NCI-H345 treated with DMSO at 0.1 percent for 48 hours (cell line): ENCODE data around the gene DOCK3.
"Not testable (repeated sequence)": the region's sequence is repeated elsewhere in the genome, so short reads cannot be mapped to it uniquely, and the experiment has no call there.

Experiments used
- DNase-seq: peaks from one replicate; lab custom pipeline; 2025; ENCODE audit not compliant: unreplicated experiment; lab: John Stamatoyannopoulos, UW

Gene DOCK3

DNA sequence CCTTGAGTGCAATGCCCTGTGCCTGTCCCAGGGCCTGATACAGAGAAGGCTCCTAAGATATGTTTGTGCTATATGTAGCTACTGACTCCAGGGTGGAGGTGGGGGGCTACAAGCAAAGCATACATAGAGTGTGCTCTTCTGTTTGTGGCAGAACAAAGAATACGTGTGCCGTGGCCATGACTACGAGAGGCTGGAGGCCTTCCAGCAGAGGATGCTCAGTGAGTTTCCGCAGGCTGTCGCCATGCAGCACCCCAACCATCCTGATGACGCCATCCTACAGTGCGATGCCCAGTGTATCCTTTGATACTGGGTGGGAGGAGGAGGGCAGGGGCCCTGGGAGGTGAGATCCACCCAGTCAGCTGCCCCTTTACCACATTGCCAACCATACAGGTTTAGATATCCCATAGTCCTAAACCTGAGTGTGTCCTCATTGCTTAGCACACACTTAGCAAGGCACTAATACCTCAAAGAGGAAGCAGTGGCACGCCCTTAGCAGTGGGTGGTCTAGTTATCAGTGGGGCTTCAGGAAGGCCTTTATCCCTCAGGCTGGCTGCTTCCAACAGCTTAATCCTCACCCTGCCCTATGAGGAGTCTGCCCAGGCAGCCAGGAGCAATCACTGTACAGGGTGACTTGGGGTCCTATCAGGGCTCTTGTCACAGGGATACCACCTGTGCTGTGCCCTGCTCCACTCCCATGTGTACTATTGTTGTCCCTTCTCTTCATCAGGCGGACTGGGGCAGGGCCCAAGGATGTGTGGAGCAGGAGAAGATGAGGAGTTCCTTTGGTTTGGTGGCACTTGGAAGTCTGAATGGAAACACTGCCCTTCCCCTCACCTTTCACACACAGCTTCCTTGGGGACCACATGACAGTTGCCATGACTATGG lies 680.2 kb downstream of the DOCK3 start:
- no peak for DNase-seq

DNA sequence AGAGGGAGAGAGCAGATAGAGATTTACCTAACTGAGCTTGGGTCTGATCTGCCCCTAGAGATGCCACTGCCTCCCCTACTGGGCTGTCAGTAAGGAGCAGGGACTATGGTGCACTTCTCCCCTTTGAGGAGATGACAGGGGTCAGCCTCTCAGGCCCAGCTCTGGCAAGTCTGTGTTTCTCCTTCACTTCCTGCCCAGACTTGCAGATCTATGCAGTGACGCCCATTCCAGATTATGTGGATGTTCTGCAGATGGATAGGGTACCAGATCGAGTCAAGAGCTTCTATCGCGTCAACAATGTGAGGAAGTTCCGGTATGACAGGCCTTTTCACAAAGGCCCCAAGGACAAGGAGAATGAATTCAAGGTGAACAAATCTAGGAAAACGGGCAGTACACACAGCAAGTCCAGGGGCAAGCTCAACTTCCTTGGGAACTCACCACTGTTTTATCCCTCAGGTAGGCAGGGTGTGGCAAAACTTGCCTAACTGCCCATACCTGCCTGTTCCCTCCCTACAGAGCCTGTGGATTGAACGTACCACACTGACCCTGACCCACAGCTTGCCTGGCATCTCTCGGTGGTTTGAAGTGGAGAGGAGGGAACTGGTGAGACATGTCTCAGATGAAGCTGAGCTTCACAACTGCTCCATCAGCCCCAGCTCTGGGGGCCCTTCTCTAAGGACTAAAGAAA lies 681.3 kb downstream of the DOCK3 start:
- no peak for DNase-seq

DNA sequence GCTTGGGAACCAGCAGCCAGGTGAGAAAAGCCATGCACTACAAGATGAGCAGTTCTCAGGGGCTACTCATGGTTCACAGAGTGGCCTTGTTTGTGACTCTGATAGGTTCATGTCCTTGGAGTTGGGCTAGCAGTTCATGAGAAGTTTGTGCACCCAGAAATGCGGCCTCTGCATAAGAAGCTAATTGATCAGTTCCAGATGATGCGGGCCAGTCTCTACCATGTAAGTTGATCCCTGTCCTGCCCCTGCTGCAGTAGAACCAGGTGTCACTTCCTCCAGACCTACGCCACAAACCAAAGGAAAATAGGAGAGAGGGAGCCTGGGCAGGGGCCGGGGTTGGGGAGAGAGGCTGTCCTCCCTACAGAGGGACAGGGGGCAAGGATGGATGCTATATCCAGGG lies 683.1 kb downstream of the DOCK3 start:
- no peak for DNase-seq

DNA sequence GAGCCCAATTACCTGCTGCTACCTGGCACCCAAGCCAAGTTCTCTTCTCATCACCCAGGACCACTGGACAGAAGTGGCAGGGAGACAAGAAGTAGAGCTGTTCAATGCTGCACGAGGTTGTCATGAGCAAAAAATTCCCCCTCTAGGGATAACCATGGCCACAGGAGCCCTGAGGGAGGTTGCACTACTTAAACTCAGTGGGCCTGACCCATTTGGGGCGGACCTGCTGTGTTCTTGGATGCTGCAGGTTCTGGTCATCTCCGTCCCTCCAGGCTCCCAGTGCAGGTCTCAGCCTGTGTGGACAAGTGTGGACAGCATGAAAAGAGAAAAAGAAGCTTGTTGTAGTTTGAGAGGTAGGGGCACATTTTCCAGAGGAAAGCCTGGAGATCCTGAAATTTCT lies 684.3 kb downstream of the DOCK3 start:
- DNase-seq = no peak

DNA sequence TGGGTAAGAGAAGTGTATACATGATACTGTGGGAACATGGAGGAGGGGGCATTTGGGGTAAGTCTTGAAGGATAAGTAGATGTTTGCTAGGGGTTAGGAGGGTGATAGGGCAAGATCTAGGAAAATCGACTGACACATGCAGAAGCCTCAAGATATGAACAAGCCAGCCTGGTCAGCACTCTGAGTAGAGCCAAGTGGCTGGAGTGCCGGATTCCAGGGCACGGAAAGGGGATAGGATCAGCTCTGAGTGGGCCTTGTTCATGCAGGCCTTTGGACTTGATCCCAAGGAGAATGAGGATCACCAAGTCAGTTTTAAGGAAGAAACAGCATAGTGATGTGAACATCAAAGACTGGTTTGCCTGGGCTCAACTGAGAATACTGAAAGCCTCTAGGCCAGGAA lies 686.1 kb downstream of the DOCK3 start:
- no peak for DNase-seq

DNA sequence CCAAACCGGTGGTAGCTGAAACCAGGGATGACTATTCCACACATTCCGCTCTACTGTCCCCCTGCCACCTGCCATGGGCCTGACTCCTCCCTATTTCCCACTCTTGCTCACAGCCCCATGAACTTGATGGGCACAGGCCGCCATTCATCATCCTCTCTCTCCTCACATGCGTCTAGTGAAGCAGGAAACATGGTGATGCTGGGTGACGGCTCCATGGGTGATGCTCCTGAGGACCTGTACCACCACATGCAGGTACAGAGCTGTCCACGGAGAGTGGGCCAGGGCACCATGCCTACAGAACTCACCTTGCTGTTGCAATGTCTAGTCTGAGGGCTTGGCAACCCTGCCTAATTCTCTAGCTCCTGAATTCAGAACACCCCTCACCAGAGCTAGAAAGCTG lies 687.0 kb downstream of the DOCK3 start:
- DNase-seq = no peak

DNA sequence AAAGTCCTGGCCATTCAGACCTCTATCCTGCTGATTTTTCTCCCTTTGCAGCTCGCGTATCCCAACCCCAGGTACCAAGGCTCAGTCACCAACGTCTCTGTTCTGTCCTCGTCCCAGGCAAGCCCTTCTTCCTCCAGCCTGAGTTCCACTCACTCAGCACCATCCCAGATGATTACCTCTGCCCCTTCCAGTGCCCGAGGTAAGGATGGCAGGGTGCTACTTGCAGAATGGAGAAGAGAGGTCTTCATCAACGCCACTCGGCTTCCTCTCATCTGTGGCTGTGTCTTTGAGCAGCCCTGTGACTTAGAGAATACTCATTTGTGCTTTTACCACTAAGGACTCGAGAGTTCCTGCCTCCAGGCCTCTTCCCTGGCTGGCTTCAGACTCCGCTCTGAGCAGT lies 687.7 kb downstream of the DOCK3 start:
- no peak for DNase-seq

DNA sequence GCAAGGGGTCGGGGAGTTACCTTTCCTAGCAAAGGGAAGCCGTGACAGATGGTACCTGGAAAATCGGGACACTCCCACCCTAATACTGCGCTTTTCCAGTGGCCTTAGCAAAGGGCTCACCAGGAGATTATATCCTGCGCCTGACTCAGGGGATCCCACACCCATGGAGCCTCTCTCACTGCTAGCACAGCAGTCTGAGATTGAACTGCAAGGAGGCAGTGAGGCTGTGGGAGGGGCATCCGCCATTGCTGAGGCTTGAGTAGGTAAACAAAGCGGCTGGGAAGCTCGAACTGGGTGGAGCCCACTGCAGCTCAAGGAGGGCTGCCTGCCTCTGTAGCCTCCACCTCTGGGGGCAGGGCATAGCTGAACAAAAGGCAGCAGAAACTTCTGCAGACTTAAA lies 693.5 kb downstream of the DOCK3 start:
- DNase-seq = not testable (repeated sequence)

DNA sequence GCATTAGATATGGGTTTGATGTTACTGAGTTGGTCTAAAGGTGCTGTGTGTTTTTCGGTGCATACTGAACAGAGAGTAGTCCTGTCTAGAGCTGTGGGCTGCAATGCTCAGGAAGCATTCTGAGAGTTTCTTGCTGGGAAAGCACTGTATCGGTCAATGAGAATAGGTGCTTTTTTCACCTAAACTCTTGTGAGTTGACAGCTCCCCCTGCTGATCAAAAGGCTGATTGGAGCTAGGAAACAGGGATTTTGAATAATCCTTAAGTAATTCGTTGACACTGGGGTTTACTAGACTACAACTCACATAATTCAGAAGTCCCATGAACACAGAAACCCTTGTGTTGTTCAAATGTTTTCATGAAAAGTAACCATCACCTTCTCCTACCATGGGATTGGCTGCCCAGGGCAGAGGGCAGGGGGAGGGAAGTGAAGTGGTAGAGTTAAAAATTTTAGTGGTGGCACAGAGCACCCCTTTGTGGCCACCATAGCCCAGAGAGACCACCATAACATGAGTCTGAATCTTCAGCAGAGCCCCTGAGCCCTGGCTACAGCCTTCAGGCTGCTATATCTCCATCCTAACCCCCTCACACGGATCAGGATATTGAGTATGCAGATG lies 697.3 kb downstream of the DOCK3 start:
- no peak for DNase-seq

DNA sequence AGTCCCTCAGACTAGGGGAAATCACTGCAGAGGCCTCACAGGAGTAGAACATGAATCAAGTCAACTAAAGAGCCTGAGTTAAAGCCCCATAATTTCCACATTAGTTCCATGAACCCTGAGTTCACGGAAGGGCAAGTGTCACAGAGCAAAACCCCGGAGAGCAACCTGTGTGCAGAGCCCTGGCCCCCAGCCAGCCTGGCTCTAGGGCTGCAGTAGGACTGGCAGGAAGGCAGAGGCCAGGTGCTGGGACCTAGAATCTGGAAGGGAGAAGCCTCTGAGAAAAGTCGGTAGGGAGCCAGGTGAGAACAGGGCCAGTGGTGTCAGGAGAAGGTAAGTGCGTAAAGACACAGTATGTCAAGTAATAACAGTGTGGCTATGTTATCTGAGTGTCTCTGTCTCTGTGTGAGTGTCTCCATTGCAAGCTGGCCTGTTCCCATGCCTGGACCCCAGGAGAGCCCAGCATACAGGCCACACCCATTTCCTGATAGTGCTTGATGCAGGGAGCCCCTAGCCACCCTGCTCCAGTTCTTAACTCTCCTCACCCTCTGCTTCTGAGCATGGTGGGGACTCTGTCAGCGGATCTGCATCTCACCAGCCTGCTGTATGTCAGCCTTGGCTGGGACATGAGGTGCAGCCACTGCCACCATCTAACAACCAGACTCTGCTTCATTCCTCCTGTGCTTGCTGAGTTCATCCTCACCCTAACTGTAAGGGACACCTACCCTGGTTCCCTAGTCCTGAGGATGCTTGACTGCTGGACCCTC lies 699.1 kb downstream of the DOCK3 start:
- DNase-seq = no peak

DNA sequence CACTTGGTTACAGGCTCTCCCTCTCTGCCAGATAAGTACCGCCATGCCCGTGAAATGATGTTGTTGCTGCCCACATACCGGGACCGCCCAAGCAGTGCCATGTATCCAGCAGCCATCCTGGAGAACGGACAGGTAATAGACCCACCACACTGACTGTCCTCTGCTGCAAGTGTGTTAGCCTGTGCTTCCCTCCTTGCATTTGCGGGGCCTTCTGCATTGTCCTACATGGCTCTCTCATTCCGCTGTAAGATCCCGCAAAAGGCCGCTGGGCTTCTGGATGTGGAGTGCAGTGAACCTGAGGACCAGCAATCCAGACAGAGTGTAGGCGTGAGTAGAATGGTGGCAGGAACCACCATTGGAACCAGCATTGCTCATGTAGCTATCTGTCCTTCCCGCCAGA lies 699.7 kb downstream of the DOCK3 start:
- DNase-seq = no peak

DNA sequence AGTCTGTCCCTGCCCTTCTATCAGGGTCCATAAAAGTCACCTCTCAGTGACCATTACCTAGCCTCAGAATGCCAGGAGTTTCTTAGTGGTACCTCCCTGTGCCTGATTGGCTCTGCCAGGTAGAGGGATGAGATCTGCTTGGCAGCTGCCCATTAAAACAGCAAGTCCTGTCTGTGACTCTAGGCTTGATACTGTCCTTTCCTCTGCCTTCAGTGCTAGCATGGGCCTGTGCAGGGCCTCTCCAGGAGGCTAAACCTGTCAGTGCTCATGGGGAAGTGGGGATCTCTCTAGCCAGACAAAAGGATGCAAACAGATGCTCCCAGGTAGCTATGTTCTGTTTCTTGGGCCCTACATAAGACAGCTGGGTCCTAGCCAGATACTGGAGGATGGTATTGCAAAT lies 700.4 kb downstream of the DOCK3 start:
- no peak for DNase-seq

DNA sequence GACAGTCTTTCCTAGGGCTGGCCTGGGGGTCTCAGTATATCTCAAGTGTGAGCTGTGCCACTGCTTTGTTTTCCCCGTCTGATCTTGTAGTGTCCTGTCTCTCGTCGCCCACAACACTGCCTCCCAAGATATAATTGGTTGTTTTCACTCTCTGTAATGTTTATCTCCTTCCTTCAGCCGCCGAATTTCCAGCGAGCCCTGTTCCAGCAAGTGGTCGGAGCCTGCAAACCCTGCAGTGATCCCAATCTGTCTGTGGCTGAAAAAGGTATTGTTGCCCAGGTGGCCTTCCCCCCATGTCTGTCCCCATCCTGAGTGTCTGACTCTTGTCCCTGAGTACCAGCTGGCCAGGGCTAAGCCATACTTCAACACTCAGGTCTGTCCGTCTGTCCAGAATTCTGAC lies 700.8 kb downstream of the DOCK3 start:
- no peak for DNase-seq

DNA sequence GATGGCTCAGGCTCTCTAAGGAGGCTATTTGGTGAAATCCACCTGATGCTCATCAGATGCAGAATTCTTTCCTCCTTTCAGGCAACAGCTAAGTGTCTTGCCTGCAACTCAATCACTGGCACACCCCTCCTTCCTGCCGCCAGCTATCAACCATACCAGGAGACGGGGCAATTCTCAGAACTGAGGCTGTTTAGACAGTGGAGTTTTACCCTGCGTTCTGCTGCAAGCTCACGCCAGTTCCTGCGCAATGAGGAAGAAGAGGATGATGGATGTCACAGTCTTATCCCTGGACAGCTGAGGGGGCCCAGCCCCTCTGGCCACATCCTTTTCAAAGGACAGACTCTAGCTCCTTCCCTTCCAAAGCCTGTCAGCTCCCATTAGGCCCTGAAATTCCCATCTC lies 703.3 kb downstream of the DOCK3 start:
- DNase-seq = no peak

DNA sequence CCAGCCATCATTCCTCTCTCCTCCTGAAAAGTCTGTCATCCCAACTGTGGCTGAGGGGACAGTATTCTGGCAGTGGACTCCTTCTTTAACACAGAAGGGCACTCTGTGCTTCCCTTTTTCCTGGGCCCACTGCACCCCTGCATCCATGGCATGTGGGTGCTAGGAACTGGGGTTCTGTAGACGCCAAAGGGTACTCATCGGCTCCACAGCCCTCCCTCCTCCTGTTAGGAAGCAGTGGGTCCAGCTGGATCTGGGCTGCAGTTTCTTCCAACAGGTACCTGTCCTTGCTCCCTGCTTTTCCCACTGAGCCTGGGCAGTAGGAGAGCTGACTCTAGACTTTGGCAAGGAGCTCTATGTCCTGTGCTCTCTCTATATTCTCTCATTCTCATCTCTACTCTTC lies 704.0 kb downstream of the DOCK3 start:
- no peak for DNase-seq

DNA sequence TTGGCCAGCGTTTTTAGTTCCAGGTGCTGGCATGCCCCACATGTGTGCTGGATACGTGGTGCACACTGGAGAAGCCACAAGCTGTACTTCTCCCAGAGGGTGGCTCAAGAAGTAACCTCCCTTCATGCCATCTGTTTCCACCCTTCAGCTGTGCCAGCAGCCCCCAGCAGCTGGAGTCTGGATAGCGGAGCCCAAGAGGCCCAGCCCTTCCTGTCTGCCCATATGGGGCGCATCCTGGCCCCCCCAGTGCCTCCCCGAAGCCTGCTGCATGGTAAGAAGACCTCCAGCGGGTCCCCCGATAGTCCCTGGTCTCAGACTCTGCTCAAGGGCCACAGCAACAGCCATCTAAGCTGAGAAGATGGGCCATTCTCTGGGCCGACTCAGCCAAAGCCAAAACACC lies 704.6 kb downstream of the DOCK3 start:
- no peak for DNase-seq

DNA sequence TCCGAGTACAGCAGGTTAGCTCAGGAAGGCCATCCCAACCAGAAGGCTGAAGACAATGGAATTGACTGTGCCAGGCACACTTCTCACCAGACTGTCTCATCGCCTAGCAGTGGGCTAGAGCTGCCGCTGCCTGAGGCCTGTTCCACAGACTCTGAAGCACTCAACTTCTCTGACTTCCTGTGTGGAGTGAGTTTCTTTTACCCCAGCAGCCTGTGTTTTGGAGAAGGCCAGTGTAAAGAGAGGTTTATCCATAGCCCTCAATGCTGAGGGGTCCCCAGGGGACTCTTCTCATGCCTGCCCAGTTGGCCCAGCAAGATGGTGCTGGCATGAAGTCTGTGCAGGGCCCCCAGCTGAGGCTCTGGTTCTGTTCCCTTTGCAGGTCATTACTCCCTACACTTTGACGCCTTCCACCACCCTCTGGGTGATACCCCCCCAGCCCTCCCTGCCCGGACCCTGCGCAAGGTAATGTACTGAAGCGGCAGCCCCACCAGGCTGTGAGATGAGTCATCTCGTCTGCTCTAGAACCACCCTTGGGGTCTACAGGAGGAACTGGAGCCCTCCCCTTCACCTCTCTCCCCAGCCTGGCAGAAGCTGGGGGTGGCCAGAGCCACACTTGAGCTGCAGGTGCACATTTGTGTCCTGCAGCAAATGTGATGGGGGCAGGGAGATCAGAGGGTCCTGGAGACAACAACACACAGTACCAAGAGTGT lies 705.2 kb downstream of the DOCK3 start:
- no peak for DNase-seq

DNA sequence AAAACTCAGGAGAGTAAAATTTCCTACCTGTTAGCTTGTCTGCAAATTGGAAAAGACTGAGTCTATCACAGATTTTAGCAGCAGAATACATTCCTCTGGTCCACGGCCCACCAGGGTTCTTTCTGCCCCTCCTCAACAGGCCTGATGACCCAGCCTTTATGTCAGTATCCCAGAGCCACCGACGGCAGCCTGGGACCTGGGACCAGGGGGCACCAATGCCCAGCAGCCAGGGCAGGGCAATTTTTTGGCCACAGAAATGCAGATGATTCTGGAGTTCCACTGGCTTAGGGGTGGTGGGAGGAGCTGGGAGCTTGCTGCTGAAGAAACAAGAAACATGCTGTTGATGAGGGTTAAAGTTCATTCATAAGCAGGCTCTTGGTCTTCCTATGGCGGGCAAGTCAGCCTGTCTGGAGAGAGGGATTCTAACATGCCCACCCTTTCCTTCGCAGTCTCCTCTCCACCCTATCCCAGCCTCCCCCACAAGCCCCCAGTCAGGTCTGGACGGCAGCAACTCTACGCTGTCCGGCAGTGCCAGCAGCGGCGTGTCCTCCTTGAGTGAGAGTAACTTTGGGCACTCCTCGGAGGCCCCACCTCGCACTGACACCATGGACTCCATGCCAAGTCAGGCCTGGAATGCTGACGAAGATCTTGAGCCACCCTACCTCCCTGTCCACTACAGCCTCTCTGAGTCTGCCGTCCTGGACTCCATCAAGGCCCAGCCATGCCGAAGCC lies 706.0 kb downstream of the DOCK3 start:
- no peak for DNase-seq

DNA sequence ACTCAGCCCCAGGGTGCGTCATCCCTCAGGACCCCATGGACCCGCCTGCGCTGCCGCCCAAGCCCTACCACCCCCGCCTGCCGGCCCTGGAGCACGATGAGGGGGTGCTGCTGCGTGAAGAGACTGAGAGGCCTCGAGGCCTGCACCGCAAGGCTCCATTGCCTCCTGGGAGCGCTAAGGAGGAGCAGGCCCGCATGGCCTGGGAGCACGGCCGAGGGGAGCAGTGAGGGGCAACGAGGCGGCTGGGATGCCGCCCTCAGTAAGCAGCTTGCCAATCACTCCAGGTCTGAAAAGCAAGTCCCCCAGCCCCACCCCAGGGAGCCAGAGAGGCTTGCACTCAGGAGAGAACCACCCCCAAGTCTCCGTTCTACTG lies 706.6 kb downstream of the DOCK3 start:
- no peak for DNase-seq

DNA sequence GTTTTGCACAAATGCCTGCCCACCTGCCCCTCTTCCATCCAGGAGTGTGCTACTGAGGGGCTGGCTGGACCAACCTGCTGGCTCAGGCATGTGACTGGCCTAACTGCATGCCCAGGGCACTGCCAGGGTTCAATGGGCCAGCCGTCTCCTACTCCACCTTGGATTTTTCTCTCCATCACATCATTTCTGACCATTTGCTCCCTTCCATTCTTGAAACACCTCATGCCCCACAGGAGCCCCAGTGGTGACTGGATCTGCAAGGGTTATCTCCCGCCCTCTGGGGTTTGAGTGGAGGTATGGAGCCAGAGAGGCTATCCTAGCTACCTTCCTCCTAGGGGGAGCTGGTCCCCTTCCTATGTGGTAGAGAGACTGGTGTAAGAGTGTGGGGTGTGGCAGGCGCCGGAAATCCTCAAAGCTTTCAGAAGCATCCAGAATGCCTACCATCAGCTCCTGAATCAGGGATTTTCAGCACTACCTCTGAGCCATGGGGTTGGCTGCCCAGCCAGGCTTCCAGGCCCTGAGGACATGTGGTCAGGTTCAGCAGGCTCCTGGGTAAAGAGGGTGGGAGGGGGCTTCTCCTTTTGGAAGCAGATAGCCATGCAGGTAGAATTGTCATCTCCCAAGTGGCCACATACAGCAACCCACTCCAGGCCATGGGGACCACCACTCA lies 707.5 kb downstream of the DOCK3 start:
- no peak for DNase-seq
